GM18498 (cell line): ENCODE data around the gene KLF7.

Experiments
- ATAC-seq: cut with Tn5 transposase; IDR thresholded peaks from one replicate; pipeline ENCODE4 v1.9.1; 2021; ENCODE audit warnings: mild to moderate bottlenecking, moderate library complexity; ENCODE audit not compliant: unreplicated experiment

KLF7 gene

GRCh38 chr2:207165121-207166038, at the start of gene KLF7:
Gene KLF7 (minus strand): TSS chr2:207165948. CDS start chr2:207165568, 380 bp downstream.
- no peak for ATAC-seq

GRCh38 chr2:207215308-207215707, 49.6 kb upstream of the KLF7 start:
- ATAC-seq, result no peak

- ATAC-seq, result no peak
These were observed 48.7 kb upstream of the KLF7 start for GRCh38 chr2:207214446-207214845.

- ATAC-seq, result no peak
These were observed 40.3 kb upstream of the KLF7 start for GRCh38 chr2:207206011-207206410.

GRCh38 chr2:207205173-207205957, 39.6 kb upstream of the KLF7 start:
- no peak for ATAC-seq

- ATAC-seq, result no peak
These were observed 37.3 kb upstream of the KLF7 start for GRCh38 chr2:207203056-207203455.

- ATAC-seq, result no peak
These were observed 36.9 kb upstream of the KLF7 start for GRCh38 chr2:207202645-207203044.

GRCh38 chr2:207201416-207201815, 35.7 kb upstream of the KLF7 start:
- ATAC-seq, result no peak

- no peak for ATAC-seq
These were observed 34.4 kb upstream of the KLF7 start for GRCh38 chr2:207200136-207200535.

GRCh38 chr2:207194028-207194427, 28.3 kb upstream of the KLF7 start:
- ATAC-seq, result no peak

GRCh38 chr2:207188626-207189419, 23.1 kb upstream of the KLF7 start:
- ATAC-seq, result no peak

GRCh38 chr2:207185372-207185771, 19.6 kb upstream of the KLF7 start:
- ATAC-seq, result no peak

GRCh38 chr2:207184768-207185167, 19.0 kb upstream of the KLF7 start:
- ATAC-seq, result no peak

GRCh38 chr2:207184348-207184747, 18.6 kb upstream of the KLF7 start:
- ATAC-seq, result no peak

GRCh38 chr2:207183506-207183905, 17.8 kb upstream of the KLF7 start:
- ATAC-seq, result no peak

- ATAC-seq, result no peak
These were observed 17.2 kb upstream of the KLF7 start for GRCh38 chr2:207182911-207183310.

- no peak for ATAC-seq
These were observed 16.0 kb upstream of the KLF7 start for GRCh38 chr2:207181526-207182274.

GRCh38 chr2:207180741-207181140, 15.0 kb upstream of the KLF7 start:
- no peak for ATAC-seq

- ATAC-seq, result no peak
These were observed 10.5 kb upstream of the KLF7 start for GRCh38 chr2:207176247-207176646.

- ATAC-seq, result no peak
These were observed 7.9 kb upstream of the KLF7 start for GRCh38 chr2:207173641-207174040.
